K562 (cell line): ENCODE data around the gene ZFP92. TPM values are rescaled to one million over a fixed set of nuclear protein-coding genes. Genes with fewer than 3 reads are reported as not detected.

Experiments used
- ATAC-seq: fragments of 200-7000 bp; cut with Tn5 transposase; 3 replicates; pipeline ENCODE4 v1.9.1; 2020; ENCODE audit warnings: moderate library complexity
- BruUV-seq: library from RNA; stranded (reverse); fragments of 400-500 nt; replicated peaks from 2 replicates; lab custom pipeline; 2021; lab: Mats Ljungman, UMichigan
- CTCF ChIA-PET: fragments of 300-600 bp; formaldehyde crosslinking; extraction: SDS; loops from one replicate; lab custom pipeline; 2021; ENCODE audit warnings: low intra/inter-chr PET ratio; lab: Yijun Ruan, JAX
- POLR2A ChIA-PET: fragments of 300-600, 350-650 bp; sonication (Branson Sonifier 250); formaldehyde crosslinking; extraction: SDS; loops from one replicate; lab custom pipeline; 2021; ENCODE audit warnings: antibody characterized with exemption, inconsistent platforms; lab: Yijun Ruan, JAX
- DNase-seq, 4 experiments: peaks; one replicate each; pipeline versions ENCODE4 v3.0.0 to v3.0.0-alpha.2; 2011 to 2018; ENCODE audit warnings: low spot score in 3 of 4, mixed read lengths in 3 of 4; ENCODE audit errors: extremely low read depth in 1 of 4
- FAIRE-seq: peaks from 2 replicates; lab custom pipeline; 2011; peaks lifted over from hg19 to GRCh38; lab: Jason Lieb, UNC
- H2AFZ ChIP-seq: 2 replicates; pipeline ENCODE4 v1.6.0; 2011; ENCODE audit warnings: low read depth, low read length, control low read depth, inconsistent platforms
- H3K27ac ChIP-seq: fragments of 200-600 bp; 3 replicates; pipeline ENCODE4 v1.8.0; 2011; ENCODE audit warnings: low read depth, mild to moderate bottlenecking, control low read depth, inconsistent platforms, low read length, moderate library complexity, mixed read lengths; ENCODE audit errors: extremely low read depth
- H3K27me3 ChIP-seq, 2 experiments: fragments of 300-600 bp in 1 of 2; 2 replicates in 1 of 2; 3 replicates in 1 of 2; pipeline versions ENCODE4 v1.6.0 to v1.8.0; 2011; ENCODE audit warnings: inconsistent platforms in 2 of 2, low read length in 2 of 2, mild to moderate bottlenecking in 1 of 2, mixed read lengths in 1 of 2, moderate library complexity in 1 of 2; ENCODE audit not compliant: control insufficient read depth in 2 of 2, insufficient read depth in 2 of 2
- H3K36me3 ChIP-seq: fragments of 300-600 bp; 3 replicates; pipeline ENCODE4 v1.8.0; 2011; ENCODE audit warnings: mild to moderate bottlenecking, low read length, inconsistent platforms; ENCODE audit not compliant: control insufficient read depth, insufficient read depth
- H3K4me1 ChIP-seq, 2 experiments: fragments of 200-600 bp in 1 of 2; replicated peaks in 1 of 2; 2 replicates in 1 of 2; 3 replicates in 1 of 2; pipeline versions ENCODE4 v1.5.1 to v1.8.0; 2011; ENCODE audit warnings: inconsistent platforms in 2 of 2, low read length in 2 of 2, mild to moderate bottlenecking in 1 of 2, mixed read lengths in 1 of 2, moderate library complexity in 1 of 2; ENCODE audit not compliant: control insufficient read depth in 2 of 2, insufficient read depth in 2 of 2
- H3K4me2 ChIP-seq: 2 replicates; pipeline ENCODE4 v1.6.1; 2011; ENCODE audit warnings: low read length, control low read depth, inconsistent platforms, mixed read lengths; ENCODE audit not compliant: insufficient read depth
- H3K4me3 ChIP-seq: fragments of 200-600 bp; sonication (generic), shearing (Covaris generic); 2 replicates; pipeline ENCODE4 v1.5.1; 2016; ENCODE audit warnings: control low read depth, inconsistent platforms
- H3K79me2 ChIP-seq: fragments of 200-600 bp; 3 replicates; pipeline ENCODE4 v1.8.0; 2011; ENCODE audit warnings: low read length, inconsistent platforms; ENCODE audit not compliant: control insufficient read depth, insufficient read depth
- H3K9ac ChIP-seq, 2 experiments: 2 replicates each; pipeline versions ENCODE4 v1.6.0 to v1.6.1; 2011; ENCODE audit warnings: low read depth in 2 of 2, low read length in 2 of 2, control low read depth in 1 of 2, inconsistent platforms in 1 of 2, mild to moderate bottlenecking in 1 of 2, mixed read lengths in 1 of 2; ENCODE audit not compliant: insufficient read depth in 1 of 2
- H3K9me1 ChIP-seq: one replicate; pipeline ENCODE4 v1.6.0; 2011; ENCODE audit warnings: inconsistent platforms, mild to moderate bottlenecking, low read length, moderate library complexity; ENCODE audit not compliant: control insufficient read depth, insufficient read depth
- H3K9me3 ChIP-seq: replicated peaks from 2 replicates; pipeline ENCODE4 v1.5.1; 2011; ENCODE audit warnings: low read depth, low read length, inconsistent platforms; ENCODE audit not compliant: control insufficient read depth, insufficient read depth
- H4K20me1 ChIP-seq: replicated peaks from 2 replicates; pipeline ENCODE4 v1.6.1; 2011; ENCODE audit warnings: low read length, inconsistent platforms, mixed read lengths; ENCODE audit not compliant: control insufficient read depth, insufficient read depth
- CXXC5 ChIP-seq: fragments of 250-450 bp; sonication (Bioruptor Pico); IDR thresholded peaks from 2 replicates; pipeline ENCODE4 v1.8.0; 2022; ENCODE audit warnings: inconsistent platforms, mild to moderate bottlenecking, moderate library complexity
- DNMT1 ChIP-seq: fragments of 450-650 bp; IDR thresholded peaks from 2 replicates; pipeline ENCODE4 v1.6.1; 2016; ENCODE audit warnings: antibody characterized with exemption, mild to moderate bottlenecking
- LARP7 ChIP-seq: fragments of 450-650 bp; IDR thresholded peaks from 2 replicates; pipeline ENCODE4 v1.6.1; 2016
- WGBS: fragments of 100-300 bp; shearing (Covaris generic); methylation state at CpG from one replicate; pipeline ENCODE4 v1.1.6; 2016; ENCODE audit warnings: low coverage, mixed read lengths; ENCODE audit not compliant: insufficient coverage; ENCODE audit errors: missing lambda C conversion rate; 5-methylcytosine and 5-hydroxymethylcytosine counted together
- in situ Hi-C: fragments of 300-500 bp; cut with MboI; formaldehyde crosslinking; loops from 4 replicates; pipeline ENCODE4 v1.15.0; 2018; ENCODE audit warnings: inconsistent platforms, mixed read lengths
- intact Hi-C: fragments of 100-400 bp; cut with micrococcal nuclease; formaldehyde crosslinking; loops from 2 replicates; pipeline ENCODE4 v1.14.2; 2022
- polyA plus RNA-seq, 8 experiments: library from polyadenylated mRNA; depleted of rRNA in 4 of 8; stranded (reverse) in 5 of 8; unstranded in 3 of 8; fragments of >200 nt; fragmentation: Nextera tagmentation in 2 of 8; fragmentation: Illumina TruSeq in 1 of 8; extraction: Ambion mirVana in 2 of 8; extraction: Trizol in 1 of 8; gene quantifications; 2 replicates each; pipeline versions ENCODE4 v1.2.1 to v1.2.3, GENCODE V29; 2011 to 2014; ENCODE audit warnings: inconsistent platforms in 1 of 8, missing spikeins in 1 of 8
- total RNA-seq, 7 experiments: library from RNA; depleted of rRNA in 6 of 7; stranded (reverse); fragments of >200 nt in 6 of 7; fragmentation: Illumina TruSeq in 2 of 7; extraction: Trizol in 2 of 7; gene quantifications; 2 replicates each; pipeline versions ENCODE4 v1.2.1 to v1.2.3, GENCODE V29; 2011 to 2021; ENCODE audit warnings: low replicate concordance in 1 of 7
- TF ChIP-seq, protein P1 (sequence below), 2 experiments: fragments of 450-650 bp; IDR thresholded peaks; 2 replicates each; pipeline ENCODE4 v1.6.1; 2018; ENCODE audit warnings: mild to moderate bottlenecking in 2 of 2, low read depth in 1 of 2; ENCODE audit not compliant: partially characterized antibody in 2 of 2
- TF ChIP-seq, protein P2 (sequence below): sonication (generic); formaldehyde crosslinking; IDR thresholded peaks from 2 replicates; pipeline ENCODE4 v1.8.0; 2022; ENCODE audit warnings: missing genetic modification reagents, mild to moderate bottlenecking, moderate library complexity, borderline replicate concordance
- TF ChIP-seq, protein P3 (sequence below): fragments of 250-450 bp; sonication (Bioruptor Pico); IDR thresholded peaks from 2 replicates; pipeline ENCODE4 v1.5.0; 2021; ENCODE audit warnings: mild to moderate bottlenecking, moderate library complexity
- TF ChIP-seq, protein P4 (sequence below): fragments of 450-650 bp; IDR thresholded peaks from 2 replicates; pipeline ENCODE4 v1.6.1; 2018; ENCODE audit not compliant: partially characterized antibody

ZFP92 gene
- total and polyA plus RNA-seq, 9 of the 15 experiments (the other 6 are each of a cell fraction or from before 2014, with no cell fraction given): 0.32 to 3.3 (median 1.8) TPM

DNA sequence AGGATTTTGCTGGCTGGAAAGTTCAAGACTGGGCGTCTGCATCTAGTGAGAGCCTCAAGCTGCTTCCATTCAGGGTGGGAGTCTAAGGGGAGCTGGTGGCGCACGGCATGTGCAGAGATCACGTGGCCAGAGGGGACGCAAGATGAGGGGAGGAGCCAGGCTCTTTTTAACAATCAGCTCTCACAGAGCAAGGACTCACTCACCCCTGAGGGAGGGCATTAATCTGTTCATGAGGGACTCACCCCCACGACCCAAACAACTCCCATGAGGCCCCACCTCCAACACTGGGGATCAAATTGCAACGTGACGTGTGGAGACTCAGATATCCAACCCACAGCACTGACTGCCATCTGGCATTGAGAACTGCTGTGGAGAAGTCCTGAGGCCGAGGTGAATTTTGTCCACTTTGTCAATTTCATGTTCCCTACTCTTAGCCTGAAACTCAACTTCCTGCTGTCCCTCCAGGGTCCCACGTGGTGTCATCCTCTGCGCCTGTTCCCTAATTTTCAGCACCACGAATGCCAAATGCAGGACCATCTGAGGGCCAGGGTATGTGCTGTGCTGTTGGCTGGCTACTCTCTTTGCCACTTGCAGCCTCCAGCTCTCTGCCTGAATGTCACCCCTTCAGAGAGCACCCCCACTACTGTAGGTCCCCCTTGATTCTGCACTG is 5.6 kb downstream of the ZFP92 start:
- in situ Hi-C loops (no loop called here), intact Hi-C loops (no loop called here)
- Histone ChIP-seq H4K20me1 (no peaks in the 10 kb centered on the region), H3K27ac (peak overlapping the region; percentile 47; the same call in 1 of the 3 replicates), H3K9me1 (peaks cover 2% of the 10 kb centered on the region), H3K4me2 (peak overlapping the region; percentile 34; the same call in 1 of the 2 replicates), H3K4me1 (peaks cover 15 to 21% of the 10 kb centered on the region in 2 experiments), H3K9ac (0 out of 4 replicates have a peak overlapping the region, but pooled peaks of 1 of the 2 experiments have one; percentile 30), H3K4me3 (no peak overlapping the region), H2AFZ (peak overlapping the region; percentile 71), H3K9me3 (no peaks in the 10 kb centered on the region), H3K79me2 (peaks cover 8% of the 10 kb centered on the region), H3K36me3 (peaks cover 13% of the 10 kb centered on the region; the same call in 1 of the 3 replicates), H3K27me3 (no peaks in the 10 kb centered on the region)
- CTCF ChIA-PET: no interaction called here
- POLR2A ChIA-PET: no interaction called here
- 35% methylated on average over 9 of the region's 12 CpGs for WGBS
- FAIRE-seq (peak; percentile 84), ATAC-seq (peak; percentile 88), DNase-seq (peak; percentile 23 to 63 (median 37))
- no TSS peak for BruUV-seq
- TF ChIP-seq DNMT1 (no peak), LARP7 (no peak), CXXC5 (CRISPR knock-in tag) (peak; percentile 61)
- TF ChIP-seq, protein P1, sequence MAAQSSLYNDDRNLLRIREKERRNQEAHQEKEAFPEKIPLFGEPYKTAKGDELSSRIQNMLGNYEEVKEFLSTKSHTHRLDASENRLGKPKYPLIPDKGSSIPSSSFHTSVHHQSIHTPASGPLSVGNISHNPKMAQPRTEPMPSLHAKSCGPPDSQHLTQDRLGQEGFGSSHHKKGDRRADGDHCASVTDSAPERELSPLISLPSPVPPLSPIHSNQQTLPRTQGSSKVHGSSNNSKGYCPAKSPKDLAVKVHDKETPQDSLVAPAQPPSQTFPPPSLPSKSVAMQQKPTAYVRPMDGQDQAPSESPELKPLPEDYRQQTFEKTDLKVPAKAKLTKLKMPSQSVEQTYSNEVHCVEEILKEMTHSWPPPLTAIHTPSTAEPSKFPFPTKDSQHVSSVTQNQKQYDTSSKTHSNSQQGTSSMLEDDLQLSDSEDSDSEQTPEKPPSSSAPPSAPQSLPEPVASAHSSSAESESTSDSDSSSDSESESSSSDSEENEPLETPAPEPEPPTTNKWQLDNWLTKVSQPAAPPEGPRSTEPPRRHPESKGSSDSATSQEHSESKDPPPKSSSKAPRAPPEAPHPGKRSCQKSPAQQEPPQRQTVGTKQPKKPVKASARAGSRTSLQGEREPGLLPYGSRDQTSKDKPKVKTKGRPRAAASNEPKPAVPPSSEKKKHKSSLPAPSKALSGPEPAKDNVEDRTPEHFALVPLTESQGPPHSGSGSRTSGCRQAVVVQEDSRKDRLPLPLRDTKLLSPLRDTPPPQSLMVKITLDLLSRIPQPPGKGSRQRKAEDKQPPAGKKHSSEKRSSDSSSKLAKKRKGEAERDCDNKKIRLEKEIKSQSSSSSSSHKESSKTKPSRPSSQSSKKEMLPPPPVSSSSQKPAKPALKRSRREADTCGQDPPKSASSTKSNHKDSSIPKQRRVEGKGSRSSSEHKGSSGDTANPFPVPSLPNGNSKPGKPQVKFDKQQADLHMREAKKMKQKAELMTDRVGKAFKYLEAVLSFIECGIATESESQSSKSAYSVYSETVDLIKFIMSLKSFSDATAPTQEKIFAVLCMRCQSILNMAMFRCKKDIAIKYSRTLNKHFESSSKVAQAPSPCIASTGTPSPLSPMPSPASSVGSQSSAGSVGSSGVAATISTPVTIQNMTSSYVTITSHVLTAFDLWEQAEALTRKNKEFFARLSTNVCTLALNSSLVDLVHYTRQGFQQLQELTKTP (IDR thresholded peaks at IDR 0.05; ENCODE audit: low read depth in 1 of 2, partially characterized antibody in 2 of 2): no peak
- TF ChIP-seq, protein P2, sequence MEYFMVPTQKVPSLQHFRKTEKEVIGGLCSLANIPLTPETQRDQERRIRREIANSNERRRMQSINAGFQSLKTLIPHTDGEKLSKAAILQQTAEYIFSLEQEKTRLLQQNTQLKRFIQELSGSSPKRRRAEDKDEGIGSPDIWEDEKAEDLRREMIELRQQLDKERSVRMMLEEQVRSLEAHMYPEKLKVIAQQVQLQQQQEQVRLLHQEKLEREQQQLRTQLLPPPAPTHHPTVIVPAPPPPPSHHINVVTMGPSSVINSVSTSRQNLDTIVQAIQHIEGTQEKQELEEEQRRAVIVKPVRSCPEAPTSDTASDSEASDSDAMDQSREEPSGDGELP (CRISPR knock-in tag): 0 out of 2 replicates have a peak, but pooled peaks have one; percentile 27
- TF ChIP-seq, protein P3, sequence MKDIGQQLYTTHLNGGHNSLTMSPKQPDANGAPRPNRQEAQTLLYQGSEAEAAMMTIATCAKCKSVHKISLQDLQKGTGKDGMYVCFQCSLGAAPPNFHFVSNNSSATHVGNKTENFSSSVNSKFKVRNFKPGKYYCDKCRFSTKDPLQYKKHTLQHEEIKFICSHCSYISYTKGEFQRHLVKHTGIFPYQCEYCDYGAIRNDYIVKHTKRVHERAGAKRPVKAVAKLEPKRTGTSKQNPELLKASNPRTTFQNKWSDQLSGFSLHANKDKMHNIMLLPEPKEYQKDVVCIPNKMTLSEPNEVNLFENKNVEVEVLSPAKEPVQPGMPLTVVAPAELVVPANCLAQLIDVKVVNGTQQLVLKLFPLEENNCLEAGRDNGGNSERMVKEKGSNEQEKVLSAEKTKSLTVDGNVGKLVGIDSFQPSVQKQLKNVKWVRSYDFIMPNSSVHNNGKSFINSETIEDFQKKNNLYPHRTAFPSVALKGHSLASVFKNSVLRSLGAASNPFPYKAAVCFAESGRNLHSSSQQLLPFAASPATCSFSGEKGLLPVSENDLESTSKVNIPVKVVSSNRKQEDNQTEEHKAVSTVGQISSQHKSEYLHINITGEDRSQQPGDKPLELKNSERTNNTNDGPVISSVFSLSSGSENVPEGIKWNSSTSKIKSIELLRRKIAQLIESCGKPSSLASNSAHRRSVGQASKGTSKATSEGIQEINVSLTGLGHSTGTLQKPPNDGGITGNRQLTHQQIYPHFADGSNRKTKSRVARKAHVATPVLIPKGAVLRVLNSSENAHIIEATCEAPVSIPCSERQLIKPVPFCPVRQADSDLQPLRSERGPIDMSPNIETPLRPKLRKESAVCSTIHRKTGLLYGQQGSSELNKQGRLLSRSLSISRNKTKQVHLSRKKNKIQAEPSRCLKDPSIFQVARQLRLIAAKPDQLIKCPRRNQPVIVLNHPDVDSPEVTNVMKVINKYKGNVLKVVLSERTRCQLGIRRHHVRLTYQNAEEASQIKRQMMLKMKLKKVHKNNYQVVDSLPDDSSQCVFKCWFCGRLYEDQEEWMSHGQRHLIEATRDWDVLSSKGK: no peak
- TF ChIP-seq, protein P4, sequence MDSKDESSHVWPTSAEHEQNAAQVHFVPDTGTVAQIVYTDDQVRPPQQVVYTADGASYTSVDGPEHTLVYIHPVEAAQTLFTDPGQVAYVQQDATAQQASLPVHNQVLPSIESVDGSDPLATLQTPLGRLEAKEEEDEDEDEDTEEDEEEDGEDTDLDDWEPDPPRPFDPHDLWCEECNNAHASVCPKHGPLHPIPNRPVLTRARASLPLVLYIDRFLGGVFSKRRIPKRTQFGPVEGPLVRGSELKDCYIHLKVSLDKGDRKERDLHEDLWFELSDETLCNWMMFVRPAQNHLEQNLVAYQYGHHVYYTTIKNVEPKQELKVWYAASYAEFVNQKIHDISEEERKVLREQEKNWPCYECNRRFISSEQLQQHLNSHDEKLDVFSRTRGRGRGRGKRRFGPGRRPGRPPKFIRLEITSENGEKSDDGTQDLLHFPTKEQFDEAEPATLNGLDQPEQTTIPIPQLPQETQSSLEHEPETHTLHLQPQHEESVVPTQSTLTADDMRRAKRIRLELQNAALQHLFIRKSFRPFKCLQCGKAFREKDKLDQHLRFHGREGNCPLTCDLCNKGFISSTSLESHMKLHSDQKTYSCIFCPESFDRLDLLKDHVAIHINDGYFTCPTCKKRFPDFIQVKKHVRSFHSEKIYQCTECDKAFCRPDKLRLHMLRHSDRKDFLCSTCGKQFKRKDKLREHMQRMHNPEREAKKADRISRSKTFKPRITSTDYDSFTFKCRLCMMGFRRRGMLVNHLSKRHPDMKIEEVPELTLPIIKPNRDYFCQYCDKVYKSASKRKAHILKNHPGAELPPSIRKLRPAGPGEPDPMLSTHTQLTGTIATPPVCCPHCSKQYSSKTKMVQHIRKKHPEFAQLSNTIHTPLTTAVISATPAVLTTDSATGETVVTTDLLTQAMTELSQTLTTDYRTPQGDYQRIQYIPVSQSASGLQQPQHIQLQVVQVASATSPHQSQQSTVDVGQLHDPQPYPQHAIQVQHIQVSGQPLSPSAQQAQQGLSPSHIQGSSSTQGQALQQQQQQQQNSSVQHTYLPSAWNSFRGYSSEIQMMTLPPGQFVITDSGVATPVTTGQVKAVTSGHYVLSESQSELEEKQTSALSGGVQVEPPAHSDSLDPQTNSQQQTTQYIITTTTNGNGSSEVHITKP: peak; percentile 66
